OCI-LY7 (cell line): ENCODE results near the gene LAMA1.

Source experiments
- EZH2phosphoT487 ChIP-seq: fragments of 200-600 bp; sonication (generic); IDR thresholded peaks from 2 replicates; pipeline ENCODE4 v1.6.1; 2018; ENCODE audit warnings: low read depth, borderline replicate concordance, mild to moderate bottlenecking, mixed run types, antibody characterized with exemption, low read length, moderate library complexity, mixed read lengths
- TF ChIP-seq, protein P1 (sequence below): fragments of 200-600 bp; sonication (generic); conservative IDR thresholded peaks from 2 replicates; pipeline ENCODE4 v1.5.1; 2014; ENCODE audit warnings: mild to moderate bottlenecking, antibody characterized with exemption, low read length, moderate library complexity, mixed read lengths

- TF ChIP-seq, protein P1, sequence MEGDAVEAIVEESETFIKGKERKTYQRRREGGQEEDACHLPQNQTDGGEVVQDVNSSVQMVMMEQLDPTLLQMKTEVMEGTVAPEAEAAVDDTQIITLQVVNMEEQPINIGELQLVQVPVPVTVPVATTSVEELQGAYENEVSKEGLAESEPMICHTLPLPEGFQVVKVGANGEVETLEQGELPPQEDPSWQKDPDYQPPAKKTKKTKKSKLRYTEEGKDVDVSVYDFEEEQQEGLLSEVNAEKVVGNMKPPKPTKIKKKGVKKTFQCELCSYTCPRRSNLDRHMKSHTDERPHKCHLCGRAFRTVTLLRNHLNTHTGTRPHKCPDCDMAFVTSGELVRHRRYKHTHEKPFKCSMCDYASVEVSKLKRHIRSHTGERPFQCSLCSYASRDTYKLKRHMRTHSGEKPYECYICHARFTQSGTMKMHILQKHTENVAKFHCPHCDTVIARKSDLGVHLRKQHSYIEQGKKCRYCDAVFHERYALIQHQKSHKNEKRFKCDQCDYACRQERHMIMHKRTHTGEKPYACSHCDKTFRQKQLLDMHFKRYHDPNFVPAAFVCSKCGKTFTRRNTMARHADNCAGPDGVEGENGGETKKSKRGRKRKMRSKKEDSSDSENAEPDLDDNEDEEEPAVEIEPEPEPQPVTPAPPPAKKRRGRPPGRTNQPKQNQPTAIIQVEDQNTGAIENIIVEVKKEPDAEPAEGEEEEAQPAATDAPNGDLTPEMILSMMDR, result no peak
- no peak for TF ChIP-seq EZH2phosphoT487
Observed at GRCh38 chr18:6962571-6963451, 154.8 kb downstream of the LAMA1 start.
